Activated naive CD4-positive, alpha-beta T cell treated with anti-CD3 and anti-CD28 coated beads for 36 hours (primary cell): ENCODE measurements around the gene DGKK. TPM values are rescaled to one million over a fixed set of nuclear protein-coding genes. Genes with fewer than 3 reads are reported as not detected.

Source experiments
- CTCF ChIA-PET: fragments of 350-600 bp; sonication (Branson Sonifier 250); formaldehyde crosslinking; loops from one replicate; lab custom pipeline; 2021; ENCODE audit warnings: antibody characterized with exemption; lab: Charles Lee
- DNase-seq: peaks from one replicate; pipeline ENCODE4 v3.0.0-alpha.2; 2020
- H3K27ac Mint-ChIP-seq: one replicate; pipeline ENCODE4 v1.8.0; 2021; ENCODE audit warnings: mild to moderate bottlenecking, mixed read lengths
- H3K27me3 Mint-ChIP-seq: one replicate; pipeline ENCODE4 v1.8.0; 2021; ENCODE audit warnings: low read depth, mixed read lengths
- H3K36me3 Mint-ChIP-seq: one replicate; pipeline ENCODE4 v1.8.0; 2021; ENCODE audit warnings: low read depth, mixed read lengths
- H3K4me1 Mint-ChIP-seq: one replicate; pipeline ENCODE4 v1.8.0; 2021; ENCODE audit warnings: low read depth, mixed read lengths
- H3K4me3 Mint-ChIP-seq: one replicate; pipeline ENCODE4 v1.8.0; 2021; ENCODE audit warnings: mild to moderate bottlenecking, moderate library complexity, mixed read lengths
- H3K9me3 Mint-ChIP-seq: one replicate; pipeline ENCODE4 v1.8.0; 2021; ENCODE audit warnings: mixed read lengths
- intact Hi-C: fragments of 100-400 bp; cut with micrococcal nuclease; formaldehyde crosslinking; loops from one replicate; pipeline ENCODE4 v1.15.1; 2023
- total RNA-seq, 2 experiments: library from RNA; stranded (reverse); gene quantifications; one replicate each; pipeline ENCODE4 v1.2.3, GENCODE V29; 2021

DGKK gene
- total RNA-seq, 2 experiments from 2014 or later, result not detected

- no peaks in the 10 kb centered on the region for H3K4me1 Mint-ChIP-seq
- no peak for DNase-seq
- no peaks in the 10 kb centered on the region for H3K36me3 Mint-ChIP-seq
- intact Hi-C loops, result no loop called here
- CTCF ChIA-PET, result no interaction called here
- H3K9me3 Mint-ChIP-seq, result no peaks in the 10 kb centered on the region
- H3K4me3 Mint-ChIP-seq, result no peak overlapping the region
- H3K27ac Mint-ChIP-seq, result no peak overlapping the region
- peaks cover 8% of the 10 kb centered on the region for H3K27me3 Mint-ChIP-seq
Measured at GRCh38 chrX:50458483-50458882, 12.1 kb downstream of the DGKK start.

GRCh38 chrX:50456712-50457484 lies 13.7 kb downstream of the DGKK start:
- intact Hi-C loops, result no loop called here
- no peaks in the 10 kb centered on the region for H3K36me3 Mint-ChIP-seq
- CTCF ChIA-PET, result no interaction called here
- H3K4me3 Mint-ChIP-seq, result no peak overlapping the region
- H3K9me3 Mint-ChIP-seq, result no peaks in the 10 kb centered on the region
- DNase-seq, result no peak
- H3K27me3 Mint-ChIP-seq, result peaks cover 8% of the 10 kb centered on the region
- no peaks in the 10 kb centered on the region for H3K4me1 Mint-ChIP-seq
- no peak overlapping the region for H3K27ac Mint-ChIP-seq

- DNase-seq, result no peak
- CTCF ChIA-PET, result no interaction called here
- H3K9me3 Mint-ChIP-seq, result no peaks in the 10 kb centered on the region
- H3K36me3 Mint-ChIP-seq, result no peaks in the 10 kb centered on the region
- H3K4me3 Mint-ChIP-seq, result no peak overlapping the region
- intact Hi-C loops, result no loop called here
- peaks cover 3% of the 10 kb centered on the region for H3K27me3 Mint-ChIP-seq
- no peak overlapping the region for H3K27ac Mint-ChIP-seq
- no peaks in the 10 kb centered on the region for H3K4me1 Mint-ChIP-seq
Measured at GRCh38 chrX:50452782-50453181, 17.8 kb downstream of the DGKK start.

- CTCF ChIA-PET, result no interaction called here
- Mint-ChIP-seq H3K27ac (no peak overlapping the region), H3K4me3 (no peak overlapping the region)
Measured at GRCh38 chrX:50450324-50450723, 20.3 kb downstream of the DGKK start.

GRCh38 chrX:50448565-50448964 lies 22.1 kb downstream of the DGKK start:
- Mint-ChIP-seq H3K27ac (no peak overlapping the region), H3K9me3 (no peaks in the 10 kb centered on the region), H3K4me1 (no peaks in the 10 kb centered on the region), H3K4me3 (no peak overlapping the region), H3K27me3 (peaks cover 5% of the 10 kb centered on the region), H3K36me3 (no peaks in the 10 kb centered on the region)
- CTCF ChIA-PET, result no interaction called here
- intact Hi-C loops, result no loop called here
- no peak for DNase-seq

More at GRCh38 chrX:50450324-50450723, 20.3 kb downstream of the DGKK start:
- DNase-seq, result no peak
- Mint-ChIP-seq H3K36me3 (no peaks in the 10 kb centered on the region), H3K27me3 (peaks cover 5% of the 10 kb centered on the region), H3K4me1 (no peaks in the 10 kb centered on the region), H3K9me3 (no peaks in the 10 kb centered on the region)
- intact Hi-C loops, result no loop called here

GRCh38 chrX:50447535-50447934 lies 23.1 kb downstream of the DGKK start:
- Mint-ChIP-seq H3K9me3 (no peaks in the 10 kb centered on the region), H3K36me3 (no peaks in the 10 kb centered on the region), H3K4me1 (no peaks in the 10 kb centered on the region), H3K4me3 (no peak overlapping the region), H3K27ac (no peak overlapping the region), H3K27me3 (peaks cover 6% of the 10 kb centered on the region)
- CTCF ChIA-PET, result no interaction called here
- DNase-seq, result no peak
- intact Hi-C loops, result no loop called here

GRCh38 chrX:50442426-50443116 lies 28.1 kb downstream of the DGKK start:
- no peak for DNase-seq
- Mint-ChIP-seq H3K27me3 (peaks cover 3% of the 10 kb centered on the region), H3K4me3 (no peak overlapping the region), H3K9me3 (no peaks in the 10 kb centered on the region), H3K36me3 (no peaks in the 10 kb centered on the region), H3K4me1 (no peaks in the 10 kb centered on the region), H3K27ac (no peak overlapping the region)
- CTCF ChIA-PET, result no interaction called here
- intact Hi-C loops, result no loop called here

GRCh38 chrX:50436797-50437196 lies 33.8 kb downstream of the DGKK start:
- DNase-seq, result no peak
- Mint-ChIP-seq H3K27me3 (no peaks in the 10 kb centered on the region), H3K36me3 (no peaks in the 10 kb centered on the region), H3K9me3 (no peaks in the 10 kb centered on the region), H3K4me3 (no peak overlapping the region), H3K4me1 (no peaks in the 10 kb centered on the region), H3K27ac (no peak overlapping the region)
- intact Hi-C loops, result no loop called here
- CTCF ChIA-PET, result no interaction called here

- intact Hi-C loops, result no loop called here
- Mint-ChIP-seq H3K27ac (no peak overlapping the region), H3K4me3 (no peak overlapping the region), H3K36me3 (no peaks in the 10 kb centered on the region), H3K9me3 (no peaks in the 10 kb centered on the region), H3K27me3 (no peaks in the 10 kb centered on the region), H3K4me1 (no peaks in the 10 kb centered on the region)
- DNase-seq, result no peak
- CTCF ChIA-PET, result no interaction called here
Measured at GRCh38 chrX:50432829-50433289, 37.8 kb downstream of the DGKK start.

GRCh38 chrX:50431623-50432022 lies 39.0 kb downstream of the DGKK start:
- intact Hi-C loops, result no loop called here
- CTCF ChIA-PET, result no interaction called here

GRCh38 chrX:50430917-50431575 lies 39.6 kb downstream of the DGKK start:
- intact Hi-C loops, result no loop called here
- Mint-ChIP-seq H3K9me3 (no peaks in the 10 kb centered on the region), H3K27me3 (peaks cover 3% of the 10 kb centered on the region), H3K4me3 (no peak overlapping the region), H3K27ac (no peak overlapping the region), H3K36me3 (no peaks in the 10 kb centered on the region), H3K4me1 (no peaks in the 10 kb centered on the region)
- DNase-seq, result peak; percentile 4
- CTCF ChIA-PET, result no interaction called here

More at GRCh38 chrX:50431623-50432022, 39.0 kb downstream of the DGKK start:
- H3K4me3 Mint-ChIP-seq, result no peak overlapping the region
- no peak for DNase-seq
- no peaks in the 10 kb centered on the region for H3K9me3 Mint-ChIP-seq
- H3K36me3 Mint-ChIP-seq, result no peaks in the 10 kb centered on the region
- no peaks in the 10 kb centered on the region for H3K27me3 Mint-ChIP-seq
- H3K4me1 Mint-ChIP-seq, result no peaks in the 10 kb centered on the region
- no peak overlapping the region for H3K27ac Mint-ChIP-seq

- intact Hi-C loops, result no loop called here
- Mint-ChIP-seq H3K27ac (no peak overlapping the region), H3K36me3 (no peaks in the 10 kb centered on the region), H3K27me3 (peaks cover 4% of the 10 kb centered on the region), H3K4me1 (no peaks in the 10 kb centered on the region), H3K9me3 (no peaks in the 10 kb centered on the region), H3K4me3 (no peak overlapping the region)
- DNase-seq, result no peak
- CTCF ChIA-PET, result no interaction called here
Measured at GRCh38 chrX:50428174-50428573, 42.5 kb downstream of the DGKK start.
